ENCODE data around the gene STPG2.

The STPG2 gene

GRCh38 chr4:97624204-97624603 lies 519.1 kb downstream of the STPG2 start:
- Histone ChIP-seq H3K9me2 (replicated peaks; ENCODE audit: insufficient read depth, low read length) (no peaks in the 10 kb centered on the region), H3K4me3 (ENCODE audit: low read length) (no peak overlapping the region), H4K20me1 (ENCODE audit: insufficient read depth, low read length) (no peaks in the 10 kb centered on the region), H3K4me1 (ENCODE audit: low read length) (no peaks in the 10 kb centered on the region), H3K79me2 (ENCODE audit: low read length) (no peaks in the 10 kb centered on the region), H3K27me3 (replicated peaks; ENCODE audit: insufficient read depth, low read length) (no peaks in the 10 kb centered on the region), H3K4me2 (ENCODE audit: low read depth, low read length) (no peak overlapping the region), H3K27ac (ENCODE audit: low read length) (no peak overlapping the region), H3K36me3 (replicated peaks; ENCODE audit: insufficient read depth, low read length) (no peaks in the 10 kb centered on the region), H3F3A (ENCODE audit: insufficient read depth, low read length) (no peaks in the 10 kb centered on the region), H3K9ac (ENCODE audit: low read length) (no peak overlapping the region), H3K9me3 (replicated peaks; ENCODE audit: insufficient read depth, low read length) (no peaks in the 10 kb centered on the region), H2AFZ (ENCODE audit: low read length) (no peak overlapping the region)
- DNase-seq: no peak
- TF ChIP-seq CTCF (IDR thresholded peaks at IDR 0.05; ENCODE audit: low read length): no peak
- TF ChIP-seq EZH2 (optimal IDR thresholded peaks at IDR 0.05; ENCODE audit: low read depth, low read length): no peak
- no peak for TF ChIP-seq EZH2phosphoT487 (IDR thresholded peaks at IDR 0.05; ENCODE audit: low read length)

- no peak overlapping the region for H3K4me2 ChIP-seq (ENCODE audit: low read depth, low read length)
- no peak overlapping the region for H3K4me3 ChIP-seq (ENCODE audit: low read length)
- no peaks in the 10 kb centered on the region for H3K9me2 ChIP-seq (replicated peaks; ENCODE audit: insufficient read depth, low read length)
- no peak overlapping the region for H3K27ac ChIP-seq (ENCODE audit: low read length)
- no peaks in the 10 kb centered on the region for H3K9me3 ChIP-seq (replicated peaks; ENCODE audit: insufficient read depth, low read length)
- no peaks in the 10 kb centered on the region for H3K27me3 ChIP-seq (replicated peaks; ENCODE audit: insufficient read depth, low read length)
- no peaks in the 10 kb centered on the region for H3K79me2 ChIP-seq (ENCODE audit: low read length)
- H2AFZ ChIP-seq (ENCODE audit: low read length): no peak overlapping the region
- no peak for DNase-seq
- no peaks in the 10 kb centered on the region for H3K36me3 ChIP-seq (replicated peaks; ENCODE audit: insufficient read depth, low read length)
- H3K9ac ChIP-seq (ENCODE audit: low read length): no peak overlapping the region
- TF ChIP-seq EZH2phosphoT487 (IDR thresholded peaks at IDR 0.05; ENCODE audit: low read length): no peak
- no peak for TF ChIP-seq EZH2 (optimal IDR thresholded peaks at IDR 0.05; ENCODE audit: low read depth, low read length)
- no peak for TF ChIP-seq CTCF (IDR thresholded peaks at IDR 0.05; ENCODE audit: low read length)
- no peaks in the 10 kb centered on the region for H3K4me1 ChIP-seq (ENCODE audit: low read length)
- H3F3A ChIP-seq (ENCODE audit: insufficient read depth, low read length): no peaks in the 10 kb centered on the region
- no peaks in the 10 kb centered on the region for H4K20me1 ChIP-seq (ENCODE audit: insufficient read depth, low read length)
Measured at GRCh38 chr4:97605932-97606331, 537.3 kb downstream of the STPG2 start.

- no peaks in the 10 kb centered on the region for H3F3A ChIP-seq (ENCODE audit: insufficient read depth, low read length)
- no peaks in the 10 kb centered on the region for H3K9me3 ChIP-seq (replicated peaks; ENCODE audit: insufficient read depth, low read length)
- no peaks in the 10 kb centered on the region for H3K79me2 ChIP-seq (ENCODE audit: low read length)
- no peaks in the 10 kb centered on the region for H3K27me3 ChIP-seq (replicated peaks; ENCODE audit: insufficient read depth, low read length)
- H3K9ac ChIP-seq (ENCODE audit: low read length): no peak overlapping the region
- no peak overlapping the region for H3K27ac ChIP-seq (ENCODE audit: low read length)
- TF ChIP-seq EZH2 (optimal IDR thresholded peaks at IDR 0.05; ENCODE audit: low read depth, low read length) (no peak), EZH2phosphoT487 (IDR thresholded peaks at IDR 0.05; ENCODE audit: low read length) (no peak), CTCF (IDR thresholded peaks at IDR 0.05; ENCODE audit: low read length) (no peak)
- H2AFZ ChIP-seq (ENCODE audit: low read length): no peak overlapping the region
- H3K4me1 ChIP-seq (ENCODE audit: low read length): no peaks in the 10 kb centered on the region
- H3K9me2 ChIP-seq (replicated peaks; ENCODE audit: insufficient read depth, low read length): no peaks in the 10 kb centered on the region
- H4K20me1 ChIP-seq (ENCODE audit: insufficient read depth, low read length): no peaks in the 10 kb centered on the region
- H3K4me2 ChIP-seq (ENCODE audit: low read depth, low read length): no peak overlapping the region
- no peak overlapping the region for H3K4me3 ChIP-seq (ENCODE audit: low read length)
- H3K36me3 ChIP-seq (replicated peaks; ENCODE audit: insufficient read depth, low read length): no peaks in the 10 kb centered on the region
- DNase-seq: no peak
Measured at GRCh38 chr4:97593248-97593647, 550.0 kb downstream of the STPG2 start.
